ENCODE results near the gene SMIM1. TPM values are rescaled to one million over a fixed set of nuclear protein-coding genes. Genes with fewer than 3 reads are reported as not detected.

Gene SMIM1
- total RNA-seq, 1 donor from 2014 or later = not detected

DNA sequence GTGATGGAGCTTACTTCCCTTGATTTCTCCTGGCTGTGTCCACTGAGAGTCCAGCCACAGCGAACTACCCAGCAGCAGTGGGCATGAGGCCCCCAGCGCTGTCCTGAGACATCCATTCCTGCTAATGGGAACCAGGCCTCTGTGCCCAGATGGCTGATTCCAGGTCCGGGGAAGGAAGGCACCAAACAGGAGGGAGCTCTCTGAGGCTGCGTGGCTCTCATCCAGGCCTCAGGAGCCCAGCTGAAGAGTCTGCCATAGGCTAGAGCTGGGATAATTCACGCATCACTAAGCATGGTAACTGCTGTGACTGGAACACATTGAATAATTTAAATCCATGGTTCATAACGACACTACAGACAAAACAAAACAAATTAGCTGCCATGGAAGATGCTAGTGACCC lies 48.5 kb downstream of the SMIM1 start:
- no peak for DNase-seq (ENCODE audit: low spot score)

DNA sequence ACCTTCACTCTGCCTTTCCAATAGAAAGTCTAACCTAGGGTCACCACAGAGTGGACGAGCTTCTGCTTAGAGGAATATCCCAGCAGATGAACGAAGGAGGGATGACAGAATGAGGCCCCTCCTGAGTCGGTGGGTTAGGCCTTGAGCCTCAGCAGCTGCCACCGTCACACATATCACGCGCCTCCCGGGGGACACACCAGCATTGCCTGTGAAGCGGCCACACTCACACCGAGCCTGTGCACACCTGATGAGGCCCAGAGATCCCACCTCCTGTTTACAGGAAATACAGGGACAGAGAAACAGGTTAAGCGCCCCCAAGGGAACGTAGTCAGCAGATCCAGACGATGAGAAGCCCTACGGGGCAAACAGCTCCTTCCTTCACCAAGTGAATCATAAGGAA lies 48.9 kb downstream of the SMIM1 start:
- DNase-seq (ENCODE audit: low spot score) = no peak

GRCh38 chr1:3821908-3822307 lies 49.4 kb downstream of the SMIM1 start:
- no peak for DNase-seq (ENCODE audit: low spot score)

- no peak for DNase-seq (ENCODE audit: low spot score)
Observed at GRCh38 chr1:3822421-3822820, 49.9 kb downstream of the SMIM1 start.

GRCh38 chr1:3824650-3825049 lies 52.1 kb downstream of the SMIM1 start:
- no peak for DNase-seq (ENCODE audit: low spot score)

DNA sequence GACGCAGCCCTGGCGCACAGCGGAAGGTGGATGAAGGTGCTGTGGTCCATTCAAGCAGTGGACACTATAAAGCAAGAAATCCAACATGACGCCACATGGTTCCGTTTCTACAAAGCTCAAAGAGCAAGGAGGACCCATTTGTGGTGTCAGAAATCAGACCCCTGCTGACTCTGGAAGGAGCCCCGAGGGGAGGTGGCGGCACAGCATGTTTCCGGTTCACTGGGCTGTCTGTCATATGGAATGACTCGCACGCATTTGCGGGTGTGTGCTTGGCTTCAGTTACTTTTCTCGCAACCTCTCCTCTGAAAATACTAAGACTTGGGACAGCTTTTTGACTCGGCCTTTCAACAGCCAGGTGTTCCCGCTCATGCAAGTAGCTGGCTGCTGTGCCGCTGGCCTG lies 52.8 kb downstream of the SMIM1 start:
- no peak for DNase-seq (ENCODE audit: low spot score)

Other genes with a start within 250 kb of the SMIM1 start
- 45.3 TPM for gene MEGF6, start 161.2 kb upstream of the SMIM1 start, total RNA-seq (ENCODE audit: insufficient read depth, low replicate concordance)
- 14.7 TPM for gene TPRG1L, start 147.7 kb upstream of the SMIM1 start, total RNA-seq (ENCODE audit: insufficient read depth, low replicate concordance)
- gene WRAP73, start 122.6 kb upstream of the SMIM1 start, total RNA-seq (ENCODE audit: insufficient read depth, low replicate concordance) = 6.0 TPM
- not detected for gene TP73, start 120.2 kb upstream of the SMIM1 start, total RNA-seq (ENCODE audit: insufficient read depth, low replicate concordance)
- 0.24 TPM for gene CCDC27, start 20.3 kb upstream of the SMIM1 start, total RNA-seq (ENCODE audit: insufficient read depth, low replicate concordance)
- 18.5 TPM for gene LRRC47, start 23.7 kb downstream of the SMIM1 start, total RNA-seq (ENCODE audit: insufficient read depth, low replicate concordance)
- 61.9 TPM for gene CEP104, start 84.5 kb downstream of the SMIM1 start, total RNA-seq (ENCODE audit: insufficient read depth, low replicate concordance)
- gene DFFB, start 84.7 kb downstream of the SMIM1 start, total RNA-seq (ENCODE audit: insufficient read depth, low replicate concordance) = 15.2 TPM
- 28.4 TPM for gene C1orf174, start 127.5 kb downstream of the SMIM1 start, total RNA-seq (ENCODE audit: insufficient read depth, low replicate concordance)